Lung microvascular endothelial cell (primary cell): ENCODE data around the gene LRRN1. TPM values are rescaled to one million over a fixed set of nuclear protein-coding genes. Genes with fewer than 3 reads are reported as not detected.

Experiments used
- DNase-seq, 2 donors: peaks; one replicate each; pipeline versions ENCODE4 v3.0.0 to v3.0.0-alpha.2; 2010; ENCODE audit warnings: low read depth in 2 of 2
- total RNA-seq: library from RNA; depleted of rRNA; stranded (reverse); fragments of >200 nt; gene quantifications from 2 replicates; pipeline ENCODE4 v1.2.1, GENCODE V29; 2014

The LRRN1 gene
- total RNA-seq, result not detected in 2 replicates

DNA sequence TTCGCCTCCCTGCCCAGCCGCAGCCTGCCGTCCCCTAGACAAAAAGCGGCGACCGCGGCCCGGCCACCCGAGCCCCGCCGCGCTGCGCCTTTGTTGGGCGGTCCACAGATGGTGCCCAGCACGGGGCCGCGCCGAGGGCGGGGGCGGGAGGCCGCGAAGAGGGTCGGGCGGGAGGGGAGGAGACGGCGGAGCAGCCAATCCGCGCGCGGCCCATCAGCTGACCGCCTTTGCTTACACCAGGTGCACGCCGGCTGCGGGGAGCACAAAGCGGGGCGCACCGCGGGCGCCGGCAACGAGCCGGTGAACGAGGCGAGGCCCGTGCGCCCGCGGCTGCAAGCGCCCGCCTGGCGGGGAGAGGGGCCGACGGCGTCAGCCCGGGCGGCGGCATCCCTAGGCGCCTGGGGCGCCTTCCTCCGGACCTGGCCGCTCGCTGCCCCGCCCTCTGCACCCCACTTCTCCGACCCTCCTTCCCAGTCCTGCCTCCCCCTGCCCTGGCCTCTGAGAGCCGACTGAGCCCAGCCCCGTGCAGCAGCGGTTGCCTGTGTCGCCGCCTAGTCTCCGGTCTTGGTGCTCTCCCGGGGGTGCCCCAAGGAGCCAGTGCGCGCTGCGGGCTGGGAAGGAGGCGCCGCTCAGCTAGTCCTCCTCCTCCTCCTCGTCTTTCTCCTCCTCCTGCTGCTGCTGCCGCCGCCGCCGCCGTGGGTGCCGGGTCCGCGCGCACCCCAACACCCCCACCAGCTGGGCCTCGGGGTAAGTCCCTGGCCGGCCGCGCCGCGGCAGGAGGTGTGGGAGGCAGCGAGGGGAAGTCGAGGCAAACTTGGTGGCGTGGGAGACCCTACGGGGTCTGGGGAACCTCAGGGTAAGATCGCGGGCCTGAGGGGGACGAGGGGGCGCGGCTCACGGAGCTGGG is at the start of gene LRRN1:
TSS of gene LRRN1 (plus strand) at position 259 of the 907 bp plus-strand sequence. CDS start 45,211 bp downstream, outside the sequence.
- no peak for DNase-seq

DNA sequence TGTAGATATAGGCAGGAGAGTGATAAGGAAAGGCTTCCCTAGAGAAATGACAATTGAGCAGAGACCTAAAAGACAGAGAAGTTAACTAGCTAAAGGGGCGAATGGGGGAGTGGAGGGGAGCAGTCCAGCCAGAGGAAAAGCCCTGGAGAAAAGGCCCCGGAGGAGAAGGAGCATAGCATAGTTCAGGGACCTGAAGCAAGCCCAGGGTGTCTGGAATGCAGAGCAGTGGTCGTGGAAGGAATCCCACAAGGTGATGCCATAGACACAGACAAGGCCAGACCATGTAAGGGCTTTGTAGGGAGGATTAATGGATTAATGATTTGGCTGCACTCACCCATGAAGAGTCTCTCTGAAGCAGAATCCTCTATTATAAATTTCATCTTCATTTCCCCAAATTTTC is 45.8 kb upstream of the LRRN1 start:
- DNase-seq, result no peak

DNA sequence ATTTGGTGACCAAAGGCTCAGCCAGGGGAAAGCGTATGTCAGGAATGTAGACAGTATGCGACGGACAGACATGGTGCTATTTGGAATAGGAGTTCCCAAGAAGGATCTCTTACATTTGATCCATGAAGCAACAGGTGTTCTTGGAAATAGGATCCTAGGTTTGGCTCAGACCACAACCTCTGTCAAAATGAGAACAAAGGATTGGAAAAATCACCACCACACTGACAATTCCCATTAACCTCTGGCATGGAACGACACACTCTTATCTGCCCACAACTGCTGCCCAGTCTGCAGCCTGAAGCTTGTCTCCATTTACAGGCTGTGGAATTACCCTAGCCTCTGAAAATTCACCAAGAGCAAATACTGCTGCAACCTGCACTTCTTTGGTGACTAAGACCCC is 33.6 kb upstream of the LRRN1 start:
- no peak for DNase-seq

DNA sequence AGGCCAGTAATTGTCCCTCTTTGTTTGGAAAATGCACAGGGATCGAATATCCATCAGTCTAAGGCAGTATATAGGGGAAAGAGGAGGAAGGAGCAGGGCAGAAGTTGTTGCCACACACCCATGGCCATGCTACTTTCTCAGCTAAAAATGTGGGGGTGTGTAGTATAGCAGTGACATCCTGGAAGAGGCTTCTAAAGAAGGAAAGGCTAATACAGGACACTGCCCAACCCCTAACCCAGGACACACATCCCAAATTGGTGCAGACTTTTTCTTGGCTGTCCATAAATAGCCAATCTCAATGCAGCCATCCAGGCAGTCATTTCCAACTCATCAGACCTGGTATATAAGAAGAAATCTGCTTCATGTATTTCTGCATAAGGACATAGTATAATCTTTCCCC is 33.1 kb upstream of the LRRN1 start:
- no peak for DNase-seq

DNA sequence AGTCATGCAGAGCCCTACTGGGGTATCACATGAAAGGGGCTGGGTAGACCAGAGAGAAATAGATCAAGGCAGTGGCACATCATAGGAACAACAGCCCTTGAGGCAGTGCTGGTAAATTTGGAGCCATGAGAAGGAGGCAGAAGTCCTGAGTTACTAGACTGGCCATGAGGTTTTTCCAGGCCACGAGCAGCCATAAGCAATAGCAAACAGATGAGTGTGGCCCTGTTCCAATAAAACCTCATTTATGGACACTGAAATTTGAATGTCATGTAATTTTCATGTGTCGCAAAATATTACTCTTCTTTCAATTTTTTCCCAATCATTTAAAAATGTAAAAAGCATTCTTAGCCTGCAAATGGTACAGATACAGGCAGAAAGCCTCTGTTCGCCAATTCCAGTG is 28.1 kb upstream of the LRRN1 start:
- no peak for DNase-seq

DNA sequence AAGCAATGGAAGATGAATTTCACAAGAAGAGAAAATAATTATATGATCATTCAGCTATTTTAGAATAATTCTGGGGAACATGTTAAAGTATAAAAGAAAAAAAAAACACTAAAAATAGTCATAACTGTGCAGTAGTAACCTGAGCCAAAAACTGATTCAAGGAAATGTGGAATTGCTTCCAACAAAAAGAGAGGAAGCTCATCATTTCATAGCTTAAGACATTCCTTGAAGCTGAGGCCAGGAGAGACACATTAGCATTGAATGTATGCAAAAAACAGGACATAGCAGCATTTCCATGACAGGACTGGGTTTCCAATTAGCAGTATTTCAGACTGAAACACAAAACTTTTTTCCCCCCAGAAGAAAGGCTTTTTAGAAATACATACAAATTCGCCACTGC is 27.7 kb upstream of the LRRN1 start:
- no peak for DNase-seq

DNA sequence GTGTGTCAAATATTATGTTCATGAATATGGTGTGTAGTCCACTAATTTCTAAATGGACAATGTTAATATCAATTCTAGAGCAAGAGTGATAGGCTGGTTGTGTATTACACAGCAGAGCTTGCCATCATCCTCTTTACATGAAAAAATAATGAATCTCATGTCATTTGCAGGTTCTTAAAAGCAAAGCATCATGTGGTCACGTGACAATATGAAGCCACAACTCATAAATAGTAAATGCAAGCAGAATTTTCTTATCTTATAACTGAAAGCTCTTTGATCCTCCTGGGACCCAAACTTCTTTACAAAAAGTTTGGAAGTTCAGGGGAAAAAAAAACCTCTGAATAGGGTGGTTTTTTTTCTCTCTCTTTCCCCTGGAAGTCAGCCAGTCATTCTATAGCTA is 26.9 kb upstream of the LRRN1 start:
- DNase-seq, result no peak

DNA sequence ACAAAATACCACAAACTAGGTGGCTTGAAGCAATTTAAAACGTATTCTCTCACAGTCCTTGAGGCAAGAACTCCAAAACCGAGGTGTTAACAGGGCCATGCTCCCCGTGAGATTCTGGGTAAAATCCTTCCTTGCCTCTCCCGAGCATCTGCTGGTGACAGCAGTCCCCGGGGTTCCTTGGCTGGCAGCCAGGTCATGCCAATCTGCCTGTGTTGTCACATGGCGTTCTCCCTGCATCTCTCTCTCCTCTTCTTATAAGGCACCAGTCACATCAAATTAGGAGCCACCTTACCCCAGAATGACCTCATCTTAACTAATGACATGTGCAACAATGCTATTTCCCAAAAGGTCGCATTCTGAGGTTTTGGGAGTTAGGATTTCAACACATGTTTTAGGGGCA is 26.3 kb upstream of the LRRN1 start:
- no peak for DNase-seq

DNA sequence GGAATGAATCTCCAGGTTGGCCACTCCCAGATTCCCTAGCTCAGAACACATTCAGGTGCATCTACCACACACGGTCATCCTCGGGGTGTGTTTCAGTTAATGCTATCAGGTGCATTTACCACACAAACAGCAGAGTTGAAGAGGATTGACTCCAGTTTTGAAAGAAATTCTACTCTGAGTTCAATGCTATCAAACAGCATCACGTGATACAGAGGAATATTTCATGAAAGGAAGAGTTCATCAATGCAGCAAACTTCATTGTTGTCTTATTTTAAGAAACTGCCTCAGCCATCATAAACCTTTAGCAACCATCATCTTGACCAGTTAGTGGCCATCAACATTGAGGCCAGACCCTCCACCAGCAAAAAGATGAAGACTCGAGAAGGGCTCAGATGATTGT is 22.6 kb upstream of the LRRN1 start:
- DNase-seq, result no peak

DNA sequence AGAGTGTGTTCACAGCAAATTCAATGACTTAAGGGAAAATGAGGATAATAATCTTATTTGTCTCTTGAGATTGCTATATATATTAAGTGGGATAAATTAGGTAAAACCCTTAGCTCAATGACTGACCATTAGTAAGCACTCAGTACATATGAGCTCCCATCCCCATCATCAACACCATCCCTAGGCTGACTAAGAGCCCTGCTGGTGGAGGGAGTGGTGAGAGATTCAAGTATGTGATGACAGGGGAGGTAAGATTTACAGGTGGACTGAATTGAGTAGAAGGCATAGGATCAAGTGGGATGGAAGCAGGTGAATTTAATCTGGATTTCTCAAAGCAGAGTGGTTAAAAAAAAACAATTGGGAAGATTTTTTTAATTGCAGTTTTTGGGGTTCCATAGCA is 21.0 kb upstream of the LRRN1 start:
- DNase-seq, result no peak

DNA sequence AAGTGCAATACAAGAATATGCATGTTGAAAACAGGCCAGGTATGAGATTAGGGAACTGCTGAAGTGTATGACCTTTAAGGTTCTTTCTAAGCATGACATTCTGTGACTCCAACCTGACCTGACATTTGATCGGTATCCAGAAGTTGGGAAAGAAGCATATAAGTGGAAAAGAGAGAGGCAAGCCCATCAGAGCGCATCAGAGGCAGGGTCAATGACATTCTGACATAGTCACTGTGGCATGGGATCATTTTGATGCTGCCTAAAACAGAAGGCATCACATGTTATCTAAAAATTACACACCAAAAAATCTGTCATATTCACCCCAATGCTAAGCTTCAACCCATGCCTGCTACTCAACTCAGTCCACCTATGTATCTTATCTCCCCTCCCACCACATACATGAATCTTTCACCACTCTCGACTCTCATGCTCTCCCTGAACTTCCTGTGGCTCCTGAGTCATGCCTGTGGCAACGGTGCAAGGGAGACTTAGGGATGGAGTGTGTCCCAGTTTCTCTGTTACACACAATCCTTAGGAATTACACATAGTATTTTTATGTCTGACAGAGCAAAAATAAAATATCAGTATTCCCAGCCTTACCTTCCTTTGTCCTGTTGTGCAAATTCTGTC is 20.5 kb upstream of the LRRN1 start:
- DNase-seq, result no peak

DNA sequence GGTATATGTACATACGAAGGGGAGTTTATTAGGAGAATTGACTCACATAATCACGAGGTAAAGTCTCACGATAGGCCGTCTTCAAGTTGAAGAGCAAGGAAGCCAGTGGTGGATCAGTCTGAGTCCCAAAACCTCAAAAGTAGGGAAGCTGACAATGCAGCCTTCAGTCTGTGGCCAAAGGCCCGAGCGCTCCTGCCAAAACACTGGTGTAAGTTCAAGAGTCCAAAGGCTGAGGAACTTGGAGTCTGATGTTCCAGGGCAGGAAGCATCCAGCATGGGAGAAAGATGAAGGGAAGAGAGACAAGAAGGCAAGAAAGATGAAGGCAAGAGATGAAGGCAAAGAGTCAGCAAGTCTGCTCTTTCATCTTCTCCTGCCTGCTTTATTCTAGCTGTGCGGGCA is 16.8 kb upstream of the LRRN1 start:
- no peak for DNase-seq

DNA sequence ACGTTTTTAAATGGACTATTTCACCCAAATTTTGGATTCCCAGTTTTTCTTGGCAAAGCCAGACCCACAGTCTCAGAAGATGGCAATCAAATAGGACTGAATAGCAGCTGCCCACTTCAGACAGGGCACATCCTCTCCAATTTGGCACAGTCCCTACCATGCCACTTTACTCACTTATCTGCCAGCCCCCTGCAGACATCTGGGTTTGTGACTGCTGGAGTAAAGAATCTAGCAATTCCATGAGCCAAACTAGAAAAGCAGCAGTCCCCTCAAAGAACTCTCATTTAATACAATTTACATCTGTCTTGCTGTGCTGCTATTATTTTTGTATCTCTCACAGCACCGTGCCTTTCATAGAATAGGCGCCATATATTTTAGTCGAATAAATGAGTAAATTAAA is 16.0 kb upstream of the LRRN1 start:
- no peak for DNase-seq

DNA sequence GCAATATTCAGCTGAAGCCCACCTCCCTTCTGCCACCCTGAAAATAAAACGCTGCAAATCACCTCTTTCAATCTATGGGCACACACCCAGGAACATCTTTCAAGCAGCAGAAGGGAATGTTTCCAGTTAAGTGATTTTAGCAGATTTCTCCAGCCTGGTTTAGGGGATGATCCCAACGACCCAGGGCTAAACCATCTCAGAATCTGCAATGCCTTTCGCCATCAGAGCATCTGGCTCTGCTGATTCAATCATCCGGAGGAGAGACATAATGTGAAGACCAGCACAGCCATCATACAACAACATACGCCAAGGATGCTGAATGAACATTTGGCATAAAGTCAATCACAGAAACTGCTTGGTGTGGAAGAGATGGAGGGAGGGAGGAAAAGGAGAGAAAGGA is 15.5 kb upstream of the LRRN1 start:
- no peak for DNase-seq

DNA sequence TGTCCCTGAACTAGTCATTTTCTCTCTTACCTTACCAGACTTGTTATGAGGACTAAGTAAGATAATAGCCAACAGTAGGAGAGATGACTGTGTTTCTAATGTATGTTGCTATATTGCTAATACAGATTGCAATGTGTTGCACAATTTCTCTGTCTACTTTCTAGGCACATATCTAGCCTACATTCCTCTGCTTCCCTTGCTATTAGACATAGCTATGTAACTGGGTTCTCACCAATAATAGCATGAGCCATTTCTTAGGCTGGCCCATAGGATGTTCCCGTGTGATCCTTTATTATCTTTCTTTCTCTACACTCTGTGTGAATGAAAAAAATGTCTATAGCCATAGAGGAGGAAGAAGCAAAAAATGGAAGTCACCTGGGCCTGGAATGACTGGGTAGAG is 6.8 kb upstream of the LRRN1 start:
- DNase-seq, result no peak

DNA sequence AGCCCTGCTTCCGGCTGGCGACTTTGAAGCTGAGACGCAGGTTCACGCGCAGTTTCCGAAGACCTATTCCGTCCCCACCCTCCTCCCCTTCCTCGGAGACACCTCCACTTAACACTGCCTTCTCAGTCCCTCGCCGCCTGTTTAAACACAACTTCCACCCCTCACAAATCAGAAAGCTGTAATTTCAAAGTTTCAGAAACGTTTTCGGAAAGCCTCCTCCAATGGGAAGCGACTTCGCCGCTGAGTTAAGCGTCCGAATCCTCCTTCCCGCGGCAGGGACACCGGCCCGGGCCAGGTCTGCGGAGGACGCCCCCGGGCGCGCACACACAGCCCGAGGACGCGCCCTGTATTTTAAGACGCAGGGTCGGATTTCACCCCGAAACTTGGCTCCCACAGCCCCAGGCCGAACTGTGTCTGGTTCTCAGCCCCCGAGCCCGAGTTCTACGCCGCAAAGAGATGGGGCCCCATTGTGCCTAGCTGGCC is 559 bp upstream of the LRRN1 start:
- no peak for DNase-seq

DNA sequence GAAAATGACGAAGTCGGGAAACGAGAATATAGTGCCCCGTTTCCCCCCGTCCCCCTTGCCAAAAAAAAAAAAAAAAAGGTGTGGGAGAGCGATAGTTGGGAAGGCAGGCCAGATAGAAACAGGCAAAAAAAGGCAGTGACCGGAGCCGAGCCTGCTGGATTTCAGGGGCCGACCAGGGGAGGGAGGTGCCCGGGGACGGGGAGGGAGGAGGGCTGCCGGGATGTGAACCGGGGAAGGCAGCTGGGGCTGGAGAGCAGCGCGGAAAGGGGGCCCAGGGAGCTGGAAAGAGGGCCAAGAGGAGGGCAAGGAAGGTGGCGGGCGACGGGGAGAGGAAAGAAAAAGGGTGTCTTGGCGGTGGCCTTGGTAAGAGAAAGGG is 837 bp downstream of the LRRN1 start:
- DNase-seq, result no peak

DNA sequence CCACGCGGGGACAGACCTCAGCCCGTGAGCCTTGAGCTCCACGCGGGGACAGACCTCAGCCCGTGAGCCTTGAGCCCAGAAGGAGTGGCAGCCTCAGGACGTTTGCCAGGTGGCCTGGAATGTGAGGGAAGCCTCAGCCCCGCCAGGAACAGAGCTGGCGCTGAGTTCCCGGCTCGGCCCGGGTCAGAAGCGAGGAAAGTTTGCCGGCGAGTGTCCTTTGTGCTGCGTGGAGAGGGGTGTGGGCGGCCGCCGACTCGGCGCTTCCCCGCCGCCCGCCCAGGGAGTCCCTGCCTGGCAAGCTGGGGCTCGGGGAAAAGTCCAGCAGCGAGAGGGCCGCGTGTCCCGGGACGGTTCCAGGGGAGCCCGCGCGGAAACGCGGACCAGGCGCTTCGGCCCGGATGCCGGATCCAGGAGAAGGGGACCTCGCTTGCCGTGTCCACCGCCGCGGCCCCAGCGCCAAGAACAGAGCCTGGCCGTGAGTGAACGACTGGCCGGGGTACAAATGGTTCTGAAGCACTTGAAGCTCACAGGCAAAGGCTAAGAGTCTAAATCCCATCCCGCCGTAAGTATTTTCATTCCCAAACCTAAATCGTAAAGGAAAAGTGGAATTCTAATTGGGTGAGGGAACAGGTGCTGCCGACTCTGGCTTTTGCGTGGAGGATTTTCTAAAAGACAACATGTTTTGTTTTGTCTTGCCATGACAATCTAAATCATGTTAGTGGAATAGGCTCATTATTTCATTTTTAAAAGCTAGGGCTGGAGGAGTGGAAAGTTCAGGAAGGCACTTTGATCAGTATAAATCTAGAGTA is 1.7 kb downstream of the LRRN1 start:
- no peak for DNase-seq

DNA sequence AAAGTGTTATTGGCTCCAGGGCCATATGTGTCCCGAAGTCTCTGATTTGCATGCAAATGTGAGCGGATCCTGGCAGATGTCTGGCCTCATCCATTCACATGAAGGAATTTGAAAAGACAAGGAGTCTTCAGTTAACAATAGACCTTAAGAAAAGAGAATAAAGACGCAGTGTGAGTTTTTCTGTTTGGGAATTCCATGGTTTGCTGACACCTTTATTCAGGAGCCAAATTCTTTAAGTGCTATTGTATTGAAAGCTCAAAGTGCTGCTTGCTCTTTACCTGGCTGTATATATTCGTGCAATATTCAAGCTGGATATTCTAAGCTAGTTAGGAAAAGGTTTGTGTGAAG is 2.2 kb downstream of the LRRN1 start:
- no peak for DNase-seq

DNA sequence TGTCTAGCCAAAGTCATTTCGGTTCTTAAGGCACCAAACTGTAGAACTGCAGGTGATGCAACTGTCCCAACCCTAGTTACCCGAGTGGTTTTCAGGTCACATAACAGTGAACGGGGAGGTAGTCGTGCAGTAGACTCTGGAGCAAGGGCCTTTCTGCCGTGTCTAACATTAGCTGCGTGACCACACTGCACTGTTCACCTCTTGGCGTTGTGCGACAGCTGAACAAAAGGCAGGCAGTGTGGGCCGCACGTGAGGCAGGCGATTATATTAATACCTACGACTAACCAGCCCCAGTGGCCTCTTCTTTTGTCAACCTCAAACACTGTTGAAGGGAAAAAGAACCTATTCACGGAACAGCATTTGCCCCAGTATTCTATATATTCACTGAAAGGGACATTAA is 2.8 kb downstream of the LRRN1 start:
- no peak for DNase-seq

DNA sequence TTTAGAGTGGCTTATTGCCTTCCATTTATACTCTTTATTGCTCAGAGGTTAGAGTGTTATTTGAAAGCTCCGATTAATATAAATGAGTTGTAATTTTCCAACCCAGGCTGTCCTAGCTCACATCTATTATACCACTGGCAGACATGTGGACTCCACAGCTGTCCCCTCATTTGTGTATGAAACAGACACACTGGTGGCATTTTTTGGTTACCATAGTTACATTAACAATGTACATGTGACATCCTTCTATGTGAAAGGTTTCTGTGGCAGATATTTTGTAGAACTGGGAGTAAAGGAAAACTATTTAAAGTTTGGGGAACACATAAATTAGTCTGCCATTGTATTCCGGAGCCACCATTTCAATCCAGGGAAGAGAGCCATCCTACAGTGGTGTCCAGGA is 5.3 kb downstream of the LRRN1 start:
- DNase-seq, result no peak

DNA sequence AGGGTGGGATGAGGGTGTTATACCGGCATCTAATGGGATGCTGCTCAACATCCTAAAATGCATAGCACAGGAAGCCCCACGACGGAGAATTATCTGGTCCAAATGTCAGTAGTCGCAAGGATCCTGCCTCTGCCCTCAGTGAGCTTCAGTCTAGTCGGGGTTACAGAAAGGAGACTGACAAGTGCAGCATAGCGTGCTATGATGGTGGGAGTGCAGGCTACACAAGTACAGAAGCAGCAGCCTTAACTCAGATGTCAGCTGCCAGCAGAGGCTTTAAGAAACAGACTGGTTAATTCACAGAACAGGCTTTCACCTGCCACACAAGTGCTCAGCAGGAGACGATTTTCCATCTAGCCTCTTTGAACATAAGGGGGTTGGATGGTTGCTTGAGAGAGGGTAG is 6.9 kb downstream of the LRRN1 start:
- DNase-seq, result no peak
